T-helper 2 cell treated with Interferon-gamma antibody and Interleukin-4, amounts not matched to agents 5 μg/mL and 100 μg/mL, for 36 hours (primary cell): ENCODE data around the gene MORF4L2.
"Not testable (repeated sequence)": the region's sequence is repeated elsewhere in the genome, so short reads cannot be mapped to it uniquely, and the experiment has no call there.

Experiments used
- DNase-seq: peaks from one replicate; pipeline ENCODE4 v3.0.0; 2021; ENCODE audit warnings: low spot score
- H3K27ac Mint-ChIP-seq: one replicate; pipeline ENCODE4 v1.8.0; 2021; ENCODE audit warnings: mild to moderate bottlenecking, mixed read lengths
- H3K27me3 Mint-ChIP-seq: one replicate; pipeline ENCODE4 v1.8.0; 2021; ENCODE audit warnings: low read depth, mixed read lengths
- H3K36me3 Mint-ChIP-seq: one replicate; pipeline ENCODE4 v1.8.0; 2021; ENCODE audit warnings: low read depth, mixed read lengths
- H3K4me1 Mint-ChIP-seq: one replicate; pipeline ENCODE4 v1.8.0; 2021; ENCODE audit warnings: low read depth, mixed read lengths
- H3K4me3 Mint-ChIP-seq: one replicate; pipeline ENCODE4 v1.8.0; 2022; ENCODE audit warnings: mild to moderate bottlenecking, moderate library complexity, mixed read lengths
- H3K9me3 Mint-ChIP-seq: one replicate; pipeline ENCODE4 v1.8.0; 2021; ENCODE audit warnings: mixed read lengths

The MORF4L2 gene

DNA sequence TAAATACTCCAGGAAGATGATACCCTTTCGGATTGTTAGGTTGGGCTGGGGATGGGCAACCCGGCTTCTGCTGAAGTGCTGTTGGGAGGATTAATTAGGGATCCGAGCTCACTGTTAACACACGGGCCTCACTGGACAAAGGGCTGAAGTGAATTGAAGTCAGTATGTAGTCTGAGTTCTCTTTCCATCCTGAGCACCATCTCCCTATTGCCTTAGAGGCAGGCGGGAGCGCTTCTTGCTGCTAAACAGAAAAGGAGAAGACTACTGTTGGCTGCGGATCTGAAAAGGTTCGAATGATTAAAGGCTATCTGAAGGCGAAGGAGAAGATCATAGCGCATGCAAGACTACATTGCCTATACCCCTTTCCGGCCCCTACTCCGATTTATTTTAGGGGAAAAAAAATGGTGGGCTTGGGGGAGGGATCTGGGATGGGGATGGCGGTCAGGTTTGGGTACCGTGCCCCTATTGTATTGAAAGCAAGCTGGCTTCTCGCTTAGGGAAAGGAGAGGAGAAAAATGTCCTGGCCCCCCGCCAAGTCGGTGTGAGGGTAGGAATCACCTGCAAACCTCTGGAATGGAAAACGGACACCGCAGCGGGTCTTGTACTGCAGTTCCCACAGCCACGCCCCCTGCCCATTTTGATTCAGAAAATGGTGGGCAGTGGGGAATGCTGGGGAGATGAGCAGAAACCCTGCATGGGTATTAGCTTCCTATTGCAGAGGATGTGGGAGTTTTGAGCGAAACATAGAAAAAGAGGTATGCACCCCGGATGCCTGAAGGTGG, 22.3 kb downstream of the MORF4L2 start:
- peaks cover 23% of the 10 kb centered on the region for H3K27me3 Mint-ChIP-seq
- H3K36me3 Mint-ChIP-seq = no peaks in the 10 kb centered on the region
- no peak for DNase-seq
- H3K9me3 Mint-ChIP-seq = no peaks in the 10 kb centered on the region
- H3K4me1 Mint-ChIP-seq = no peaks in the 10 kb centered on the region
- H3K27ac Mint-ChIP-seq = no peak overlapping the region
- no peak overlapping the region for H3K4me3 Mint-ChIP-seq

GRCh38 chrX:103659460-103659859, 27.0 kb downstream of the MORF4L2 start:
- not testable (repeated sequence) for H3K4me1 Mint-ChIP-seq, H3K4me3 Mint-ChIP-seq, H3K36me3 Mint-ChIP-seq, H3K27ac Mint-ChIP-seq, H3K9me3 Mint-ChIP-seq, DNase-seq
- H3K27me3 Mint-ChIP-seq = peaks cover 15% of the 10 kb centered on the region

DNA sequence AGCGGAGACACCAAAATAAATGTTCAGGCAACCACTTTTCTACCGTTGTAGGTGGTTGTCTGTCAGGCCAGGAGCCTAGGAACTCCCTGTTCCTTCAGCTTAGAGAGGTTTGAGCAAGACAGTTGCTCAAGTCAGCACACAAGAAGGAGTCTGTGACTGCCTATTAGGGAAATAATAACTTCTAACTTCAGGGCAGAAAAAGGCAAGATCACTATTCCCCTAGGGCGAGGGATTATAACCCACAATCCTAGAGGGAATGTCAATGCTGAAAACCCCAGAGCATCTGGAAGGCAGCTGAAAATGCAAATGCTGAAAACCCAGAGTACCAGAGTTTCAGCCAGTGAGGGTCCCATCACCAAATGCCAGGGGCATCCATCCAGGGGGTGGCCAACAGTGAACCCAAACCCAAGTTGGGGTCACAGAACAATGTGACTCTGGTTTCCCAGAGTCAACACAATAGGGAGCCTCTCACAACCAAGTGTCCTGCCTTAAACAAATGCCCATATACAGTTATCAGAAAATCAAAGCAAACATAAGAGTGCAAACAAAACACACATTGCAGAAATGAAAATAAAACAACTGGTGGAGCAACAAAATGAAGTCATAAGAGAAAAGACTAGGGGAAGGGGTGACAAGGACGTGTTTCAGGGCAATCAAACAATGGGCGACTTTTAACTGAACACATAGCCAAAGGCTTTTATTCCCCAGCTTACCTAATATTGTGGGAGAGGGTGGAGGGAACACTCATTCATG, 27.6 kb downstream of the MORF4L2 start:
- H3K9me3 Mint-ChIP-seq = no peaks in the 10 kb centered on the region
- no peak overlapping the region for H3K27ac Mint-ChIP-seq
- peaks cover 9% of the 10 kb centered on the region for H3K27me3 Mint-ChIP-seq
- H3K4me3 Mint-ChIP-seq = no peak overlapping the region
- no peak for DNase-seq
- peaks cover 3% of the 10 kb centered on the region for H3K4me1 Mint-ChIP-seq
- no peaks in the 10 kb centered on the region for H3K36me3 Mint-ChIP-seq

- not testable (repeated sequence) for H3K36me3 Mint-ChIP-seq, H3K4me3 Mint-ChIP-seq, H3K27me3 Mint-ChIP-seq, H3K9me3 Mint-ChIP-seq, H3K27ac Mint-ChIP-seq, H3K4me1 Mint-ChIP-seq, DNase-seq
These were observed 29.4 kb downstream of the MORF4L2 start for GRCh38 chrX:103657066-103657465.

DNA sequence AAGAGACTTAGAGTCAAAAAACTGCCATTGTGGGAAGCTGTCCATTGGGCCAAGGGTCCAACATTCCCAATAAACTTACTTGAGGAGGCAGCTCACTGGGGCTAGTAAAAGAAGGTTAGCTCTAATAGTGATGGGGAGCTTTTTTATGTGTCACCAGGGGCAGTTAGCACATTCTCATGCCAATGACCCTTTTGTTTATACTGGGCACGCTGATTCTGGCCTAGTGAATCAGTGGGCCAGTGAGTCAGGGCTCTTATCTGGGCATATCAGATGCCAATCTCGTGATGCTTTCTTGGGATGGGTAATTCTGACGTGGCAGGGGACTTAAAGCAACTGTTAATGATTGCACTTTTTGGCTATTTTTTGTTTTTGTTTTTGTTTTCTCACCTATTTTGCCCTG, 29.9 kb downstream of the MORF4L2 start:
- Mint-ChIP-seq H3K27me3 (no peaks in the 10 kb centered on the region), H3K9me3 (no peaks in the 10 kb centered on the region), H3K27ac (no peak overlapping the region), H3K36me3 (no peaks in the 10 kb centered on the region), H3K4me3 (no peak overlapping the region), H3K4me1 (peaks cover 3% of the 10 kb centered on the region)
- DNase-seq = no peak

- H3K27me3 Mint-ChIP-seq, H3K36me3 Mint-ChIP-seq: not testable (repeated sequence)
These were observed 31.1 kb downstream of the MORF4L2 start for GRCh38 chrX:103655230-103656000.

GRCh38 chrX:103651151-103651773, 35.2 kb downstream of the MORF4L2 start:
- H3K27ac Mint-ChIP-seq = no peak overlapping the region
- no peak for DNase-seq
- peaks cover 15% of the 10 kb centered on the region for H3K27me3 Mint-ChIP-seq
- H3K9me3 Mint-ChIP-seq = no peaks in the 10 kb centered on the region
- no peaks in the 10 kb centered on the region for H3K36me3 Mint-ChIP-seq
- H3K4me3 Mint-ChIP-seq = no peak overlapping the region
- no peaks in the 10 kb centered on the region for H3K4me1 Mint-ChIP-seq

More at GRCh38 chrX:103655230-103656000, 31.1 kb downstream of the MORF4L2 start:
- H3K4me3 Mint-ChIP-seq, DNase-seq, H3K27ac Mint-ChIP-seq, H3K4me1 Mint-ChIP-seq, H3K9me3 Mint-ChIP-seq: not testable (repeated sequence)

DNA sequence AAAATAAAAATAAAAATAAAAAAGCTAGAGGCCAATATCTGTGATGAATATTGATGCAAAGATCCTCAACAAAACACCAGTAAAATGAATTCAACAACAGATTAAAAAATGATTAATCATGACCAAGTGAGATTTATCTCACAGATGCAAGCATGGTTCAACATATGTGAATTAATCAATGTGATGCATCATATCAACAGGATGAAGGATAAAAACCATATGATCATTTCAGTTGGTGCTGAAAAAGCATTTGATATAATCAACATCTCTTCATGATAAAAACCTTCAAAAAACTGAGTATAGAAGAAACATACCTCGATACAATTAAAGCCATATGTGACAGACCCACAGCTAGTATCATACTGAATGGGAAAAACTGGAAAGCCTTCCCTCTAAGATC, 38.9 kb downstream of the MORF4L2 start:
- no peak for DNase-seq
- no peaks in the 10 kb centered on the region for H3K9me3 Mint-ChIP-seq
- H3K27me3 Mint-ChIP-seq = peaks cover 31% of the 10 kb centered on the region
- no peaks in the 10 kb centered on the region for H3K36me3 Mint-ChIP-seq
- no peaks in the 10 kb centered on the region for H3K4me1 Mint-ChIP-seq
- H3K27ac Mint-ChIP-seq = no peak overlapping the region
- H3K4me3 Mint-ChIP-seq = no peak overlapping the region

DNA sequence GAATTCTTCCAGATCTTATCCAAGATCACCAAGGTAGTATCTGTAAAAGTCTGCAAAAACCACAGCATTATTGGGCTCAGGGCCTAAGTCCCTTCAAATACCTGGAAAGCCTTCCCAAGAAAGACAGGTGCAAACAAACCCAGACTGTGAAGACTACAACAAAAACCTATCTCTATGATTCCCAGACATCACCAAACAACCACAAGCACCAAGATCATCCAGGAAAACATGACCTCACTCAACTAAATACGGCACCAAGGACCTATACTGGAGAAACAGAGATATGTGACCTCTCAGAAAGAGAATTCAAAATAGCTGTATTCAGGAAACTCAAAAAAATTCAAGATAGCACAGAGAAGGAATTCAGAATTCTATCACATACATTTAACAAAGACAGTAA, 42.4 kb downstream of the MORF4L2 start:
- Mint-ChIP-seq H3K27ac (no peak overlapping the region), H3K36me3 (no peaks in the 10 kb centered on the region), H3K4me3 (no peak overlapping the region), H3K4me1 (no peaks in the 10 kb centered on the region), H3K9me3 (no peaks in the 10 kb centered on the region), H3K27me3 (peaks cover 28% of the 10 kb centered on the region)
- no peak for DNase-seq

DNA sequence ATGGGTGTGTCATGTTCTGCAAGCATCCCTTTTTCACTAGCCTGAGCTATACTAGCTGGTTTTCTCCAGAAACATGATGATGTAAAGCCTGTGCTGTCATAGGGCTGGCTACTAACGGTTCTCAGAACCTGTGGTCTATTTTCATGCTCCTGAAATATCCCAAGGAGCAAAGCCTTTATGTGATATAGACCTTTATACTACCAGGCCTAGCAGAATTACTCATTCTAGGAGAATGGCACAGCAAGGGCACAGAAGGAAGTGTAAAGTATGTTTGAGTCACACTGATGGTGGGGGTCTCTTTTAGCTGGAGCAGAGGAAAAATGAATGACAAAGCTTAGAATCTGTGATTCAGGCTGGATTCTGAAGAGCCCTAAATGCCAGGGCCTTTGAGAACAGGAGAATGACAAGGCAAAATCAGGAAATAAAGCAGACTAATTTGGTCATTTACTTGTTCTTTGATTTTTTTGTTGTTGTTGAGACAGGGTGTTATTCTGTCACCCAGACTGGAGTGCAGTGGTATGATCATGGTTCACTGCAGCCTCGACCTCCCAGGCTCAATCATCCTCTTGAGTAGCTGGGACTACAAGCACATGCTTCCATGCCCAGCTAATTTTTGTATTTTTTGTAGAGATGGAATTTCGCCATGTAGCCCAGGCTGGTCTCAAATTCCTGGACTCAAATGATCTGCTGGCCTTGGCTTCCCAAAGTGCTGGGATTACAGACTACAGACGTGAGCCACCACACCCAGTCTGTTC, 45.9 kb downstream of the MORF4L2 start:
- peaks cover 12% of the 10 kb centered on the region for H3K27me3 Mint-ChIP-seq
- H3K4me3 Mint-ChIP-seq = no peak overlapping the region
- no peaks in the 10 kb centered on the region for H3K9me3 Mint-ChIP-seq
- no peaks in the 10 kb centered on the region for H3K4me1 Mint-ChIP-seq
- no peak for DNase-seq
- no peak overlapping the region for H3K27ac Mint-ChIP-seq
- no peaks in the 10 kb centered on the region for H3K36me3 Mint-ChIP-seq

DNA sequence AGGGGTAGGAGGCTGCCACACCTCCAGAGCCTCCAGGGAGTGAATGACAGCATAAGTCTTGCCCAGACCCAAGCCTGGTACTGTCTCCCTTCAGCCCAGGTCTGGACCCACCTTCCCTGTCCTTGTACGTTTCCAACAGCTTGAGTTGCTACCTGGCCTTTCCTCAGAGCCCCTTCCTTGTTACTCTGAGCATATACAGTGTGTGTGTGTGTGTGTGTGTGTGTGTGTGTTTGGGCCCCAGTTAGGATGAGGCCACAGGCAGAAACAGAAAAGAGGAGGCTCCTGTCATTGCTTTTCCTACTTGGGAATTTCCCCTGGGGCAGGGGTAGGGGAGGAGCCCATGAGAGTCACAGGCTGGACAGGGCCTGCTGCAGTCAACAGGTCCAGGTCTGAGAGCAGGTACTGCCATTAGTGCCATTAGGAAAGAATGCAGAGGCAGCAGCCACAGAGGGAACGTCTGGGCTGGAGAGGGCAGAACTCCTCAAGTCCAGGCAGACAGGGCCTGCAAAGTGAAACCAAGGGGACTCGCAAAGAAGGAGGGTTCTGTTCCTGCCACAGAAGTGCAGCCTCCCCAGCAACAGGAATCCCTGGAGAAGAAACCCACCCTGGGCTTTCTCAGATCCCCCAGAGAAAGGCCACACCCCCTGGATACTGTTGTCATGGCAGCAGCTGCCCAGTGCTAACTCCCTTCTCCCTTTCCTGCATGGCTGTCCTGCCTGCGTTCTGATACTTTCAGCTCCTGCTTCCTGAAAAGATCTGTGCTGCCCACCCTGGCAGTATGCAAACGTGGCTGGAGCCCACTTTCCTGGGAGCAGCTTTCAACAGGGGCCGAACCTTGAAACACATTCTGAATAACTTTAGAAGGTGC, 47.8 kb downstream of the MORF4L2 start:
- H3K27ac Mint-ChIP-seq, H3K27me3 Mint-ChIP-seq, H3K9me3 Mint-ChIP-seq, H3K4me3 Mint-ChIP-seq, H3K4me1 Mint-ChIP-seq, DNase-seq, H3K36me3 Mint-ChIP-seq: not testable (repeated sequence)

- peaks cover 2% of the 10 kb centered on the region for H3K27me3 Mint-ChIP-seq
- H3K27ac Mint-ChIP-seq = no peak overlapping the region
- no peaks in the 10 kb centered on the region for H3K36me3 Mint-ChIP-seq
- no peaks in the 10 kb centered on the region for H3K4me1 Mint-ChIP-seq
- DNase-seq = no peak
- H3K4me3 Mint-ChIP-seq = no peak overlapping the region
- no peaks in the 10 kb centered on the region for H3K9me3 Mint-ChIP-seq
These were observed 48.7 kb downstream of the MORF4L2 start for GRCh38 chrX:103637604-103638338.
